HCT116 (cell line): ENCODE measurements around the gene TAPT1. TPM values are rescaled to one million over a fixed set of nuclear protein-coding genes. Genes with fewer than 3 reads are reported as not detected.

Experiments
- ATAC-seq: fragments of 200-7000 bp; cut with Tn5 transposase; 2 replicates; pipeline ENCODE4 v1.9.1; 2020; ENCODE audit warnings: mild to moderate bottlenecking, moderate library complexity
- BruUV-seq: library from RNA; stranded (reverse); fragments of 400-500 nt; replicated peaks from 2 replicates; lab custom pipeline; 2021; lab: Mats Ljungman, UMichigan
- CTCF ChIA-PET: fragments of 300-600 bp; sonication (Branson Sonifier 250); formaldehyde crosslinking; loops from one replicate; lab custom pipeline; 2021; ENCODE audit warnings: antibody characterized with exemption; lab: Charles Lee
- POLR2A ChIA-PET: fragments of 300-600, 350-600 bp; sonication (Branson Sonifier 250); formaldehyde crosslinking; loops from one replicate; lab custom pipeline; 2021; ENCODE audit warnings: antibody characterized with exemption; lab: Charles Lee
- RAD21 ChIA-PET, 2 experiments: fragments of 300-600 bp; sonication (Branson Sonifier 250); formaldehyde crosslinking; loops; one replicate each; lab custom pipeline; 2023; ENCODE audit warnings: low total read pairs in 2 of 2; ENCODE audit not compliant: uncharacterized antibody in 2 of 2, unreplicated experiment in 2 of 2, low non-redundant PET in 1 of 2; lab: Charles Lee
- DNase-seq: peaks from one replicate; pipeline ENCODE4 v3.0.0-alpha.2; 2010; ENCODE audit warnings: low read depth, low spot score
- H2AFZ ChIP-seq: fragments of 200-600 bp; shearing (Covaris generic), sonication (generic); 2 replicates; pipeline ENCODE4 v1.6.1; 2017; ENCODE audit warnings: low read depth, mixed run types, mixed read lengths, antibody characterized with exemption, low read length; ENCODE audit not compliant: poor library complexity, severe bottlenecking
- H3K27ac ChIP-seq: 2 replicates; pipeline ENCODE4 v1.5.1; 2012; ENCODE audit warnings: low read depth, low read length
- H3K27me3 ChIP-seq: fragments of 200-600 bp; sonication (generic); 2 replicates; pipeline ENCODE4 v1.6.1; 2016; ENCODE audit warnings: mixed run types, low read length, mixed read lengths; ENCODE audit not compliant: insufficient read depth
- H3K36me3 ChIP-seq, 2 experiments: fragments of 200-500 bp in 1 of 2; fragments of 200-600 bp in 1 of 2; sonication (Bioruptor generic) in 1 of 2; sonication (generic) in 1 of 2; 2 replicates each; pipeline versions ENCODE4 v1.5.1 to v1.6.1; 2014 to 2016; ENCODE audit warnings: low read length in 2 of 2, inconsistent platforms in 1 of 2, mixed read lengths in 1 of 2, mixed run types in 1 of 2; ENCODE audit not compliant: insufficient read depth in 2 of 2, control insufficient read depth in 1 of 2
- H3K4me1 ChIP-seq, 2 experiments: fragments of 200-600 bp in 1 of 2; sonication (generic) in 1 of 2; 2 replicates each; pipeline versions ENCODE4 v1.5.1 to v1.6.1; 2012 to 2017; ENCODE audit warnings: low read length in 2 of 2, inconsistent platforms in 1 of 2, mild to moderate bottlenecking in 1 of 2, mixed read lengths in 1 of 2, mixed run types in 1 of 2, moderate library complexity in 1 of 2; ENCODE audit not compliant: insufficient read depth in 2 of 2, control insufficient read depth in 1 of 2
- H3K4me2 ChIP-seq: fragments of 200-600 bp; sonication (generic); 2 replicates; pipeline ENCODE4 v1.6.1; 2017; ENCODE audit warnings: mixed run types, low read length, mixed read lengths
- H3K4me3 ChIP-seq, 2 experiments: fragments of 200-600 bp in 1 of 2; sonication (generic) in 1 of 2; replicated peaks in 1 of 2; 2 replicates each; pipeline ENCODE4 v1.5.1; 2011 to 2016; ENCODE audit warnings: low read length in 2 of 2, control low read depth in 1 of 2, low read depth in 1 of 2, mild to moderate bottlenecking in 1 of 2, mixed read lengths in 1 of 2, mixed run types in 1 of 2
- H3K79me2 ChIP-seq: fragments of 200-600 bp; sonication (generic); 2 replicates; pipeline ENCODE4 v1.6.1; 2017; ENCODE audit warnings: mild to moderate bottlenecking, mixed run types, low read length, moderate library complexity, mixed read lengths; ENCODE audit not compliant: insufficient read depth
- H3K9ac ChIP-seq: fragments of 200-600 bp; sonication (generic); 2 replicates; pipeline ENCODE4 v1.6.1; 2016; ENCODE audit warnings: low read length, mixed read lengths
- H3K9me2 ChIP-seq: fragments of 200-600 bp; sonication (generic), shearing (Covaris generic); 2 replicates; pipeline ENCODE4 v1.6.1; 2017; ENCODE audit warnings: mixed run types, mild to moderate bottlenecking, moderate library complexity; ENCODE audit not compliant: insufficient read depth
- H3K9me3 ChIP-seq, 2 experiments: fragments of 200-500 bp in 1 of 2; fragments of 200-600 bp in 1 of 2; sonication (Bioruptor generic) in 1 of 2; sonication (generic) in 1 of 2; 2 replicates each; pipeline ENCODE4 v1.6.1; 2014 to 2017; ENCODE audit warnings: low read length in 2 of 2, mixed read lengths in 2 of 2, inconsistent platforms in 1 of 2, low read depth in 1 of 2, mild to moderate bottlenecking in 1 of 2, mixed run types in 1 of 2, moderate library complexity in 1 of 2; ENCODE audit not compliant: control insufficient read depth in 1 of 2, insufficient read depth in 1 of 2
- H4K20me1 ChIP-seq: fragments of 200-600 bp; sonication (generic), shearing (Covaris generic); 2 replicates; pipeline ENCODE4 v1.6.1; 2017; ENCODE audit warnings: mixed run types, mild to moderate bottlenecking, moderate library complexity; ENCODE audit not compliant: insufficient read depth
- CBX3 ChIP-seq: IDR thresholded peaks from 2 replicates; pipeline ENCODE4 v1.6.1; 2012; ENCODE audit warnings: low read depth
- EZH2 ChIP-seq: fragments of 200-600 bp; sonication (generic); IDR thresholded peaks from 2 replicates; pipeline ENCODE4 v1.6.1; 2017; ENCODE audit warnings: antibody characterized with exemption, mixed run types
- EZH2phosphoT487 ChIP-seq: fragments of 200-600 bp; IDR thresholded peaks from 2 replicates; pipeline ENCODE4 v1.6.1; 2018; ENCODE audit warnings: antibody characterized with exemption, borderline replicate concordance
- JUND ChIP-seq: IDR thresholded peaks from 2 replicates; pipeline ENCODE4 v1.6.1; 2012
- SP1 ChIP-seq: IDR thresholded peaks from 2 replicates; pipeline ENCODE4 v1.6.1; 2012; ENCODE audit warnings: low read depth
- SRF ChIP-seq: IDR thresholded peaks from 2 replicates; pipeline ENCODE4 v1.6.1; 2012; ENCODE audit warnings: low read depth
- TCF7L2 ChIP-seq: IDR thresholded peaks from 2 replicates; pipeline ENCODE4 v1.7.0; 2011; ENCODE audit warnings: borderline replicate concordance, inconsistent platforms; ENCODE audit not compliant: insufficient read depth, insufficient read length; ENCODE audit errors: extremely low read depth
- YY1 ChIP-seq: IDR thresholded peaks from 2 replicates; pipeline ENCODE4 v1.6.1; 2011; ENCODE audit warnings: low read length, low read depth, moderate library complexity, mild to moderate bottlenecking; ENCODE audit not compliant: insufficient replicate concordance; ENCODE audit errors: extremely low read depth
- ZFX ChIP-seq: fragments of 450-650 bp; IDR thresholded peaks from 2 replicates; pipeline ENCODE4 v1.6.1; 2017
- intact Hi-C: fragments of 100-400 bp; cut with micrococcal nuclease; formaldehyde crosslinking; loops from 2 replicates; pipeline ENCODE4 v1.10.0; 2022
- total RNA-seq: library from RNA; stranded (reverse); gene quantifications from one replicate; pipeline ENCODE4 v1.2.1, GENCODE V29; 2021; ENCODE audit not compliant: unreplicated experiment
- TF ChIP-seq, protein P1 (sequence below): IDR thresholded peaks from 2 replicates; pipeline ENCODE4 v1.6.1; 2012
- TF ChIP-seq, protein P2 (sequence below): IDR thresholded peaks from 2 replicates; pipeline ENCODE4 v1.6.1; 2011; ENCODE audit warnings: mild to moderate bottlenecking, low read length, moderate library complexity; ENCODE audit not compliant: insufficient replicate concordance; ENCODE audit errors: extremely low read depth
- TF ChIP-seq, protein P3 (sequence below), 3 experiments: fragments of 200-600 bp in 1 of 3; sonication (generic) in 1 of 3; IDR thresholded peaks in 2 of 3; conservative IDR thresholded peaks in 1 of 3; 2 replicates each; pipeline ENCODE4 v1.5.1; 2012 to 2017; ENCODE audit warnings: low read depth in 2 of 3, low read length in 2 of 3, antibody characterized with exemption in 1 of 3, borderline replicate concordance in 1 of 3, control low read depth in 1 of 3, mild to moderate bottlenecking in 1 of 3, mixed read lengths in 1 of 3, mixed run types in 1 of 3, moderate library complexity in 1 of 3; ENCODE audit not compliant: insufficient read depth in 1 of 3

TAPT1 gene
- total RNA-seq, 1 experiment from 2014 or later, result 11.7 TPM

DNA sequence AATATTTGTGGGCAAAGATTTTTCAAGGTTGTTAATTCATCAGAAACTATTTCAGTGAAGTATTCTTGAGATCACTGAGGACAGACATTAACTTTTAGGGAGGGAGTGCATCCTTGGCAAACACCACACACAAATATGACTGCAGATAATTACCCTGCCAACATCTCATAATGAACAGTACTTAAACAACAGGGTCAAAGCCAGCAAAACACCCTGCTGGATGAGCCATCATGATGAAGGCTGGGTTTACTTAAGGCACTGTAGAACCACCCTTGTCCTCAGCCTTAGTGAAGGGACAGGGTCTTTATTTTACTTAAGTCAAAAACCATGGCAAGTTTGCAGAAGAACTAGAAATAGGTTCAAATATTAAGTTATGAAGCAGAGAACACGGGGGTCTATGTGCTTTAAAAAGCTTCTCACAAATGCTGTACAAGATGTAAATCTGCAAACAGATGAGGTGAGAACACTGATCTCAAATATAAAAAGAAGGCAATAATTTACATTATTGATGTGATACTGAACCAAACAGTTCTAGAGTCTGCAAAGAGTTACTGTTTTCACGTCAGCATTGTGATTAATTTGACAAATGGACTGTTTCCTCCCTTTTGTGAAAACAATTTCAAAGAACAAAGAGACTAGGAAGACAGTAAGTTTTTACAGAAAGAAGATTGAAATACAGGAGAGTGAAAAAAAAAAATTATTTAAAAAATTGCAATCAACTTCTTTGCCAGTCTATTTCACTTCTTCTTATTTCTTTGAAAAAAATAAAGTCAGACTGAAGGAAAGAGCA, 28.2 kb downstream of the TAPT1 start:
- H3K9ac ChIP-seq, result no peak overlapping the region
- H3K4me1 ChIP-seq, result peaks cover 7 to 9% of the 10 kb centered on the region in 2 experiments; a peak in 3 of 4 replicates
- 0 out of 2 replicates have a peak, but pooled peaks cover 3% of the 10 kb centered on the region for H3K9me2 ChIP-seq
- no peaks in the 10 kb centered on the region for H3K9me3 ChIP-seq
- ATAC-seq, result no peak
- no peak for TF ChIP-seq SRF
- no peak for TF ChIP-seq ZFX
- TF ChIP-seq, protein P1, sequence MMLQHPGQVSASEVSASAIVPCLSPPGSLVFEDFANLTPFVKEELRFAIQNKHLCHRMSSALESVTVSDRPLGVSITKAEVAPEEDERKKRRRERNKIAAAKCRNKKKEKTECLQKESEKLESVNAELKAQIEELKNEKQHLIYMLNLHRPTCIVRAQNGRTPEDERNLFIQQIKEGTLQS, result no peak
- TF ChIP-seq JUND, result no peak
- TF ChIP-seq CBX3, result no peak
- TF ChIP-seq TCF7L2, result no peak
- TF ChIP-seq EZH2, result no peak
- no peak for TF ChIP-seq YY1
- TF ChIP-seq EZH2phosphoT487, result no peak
- TF ChIP-seq, protein P2, sequence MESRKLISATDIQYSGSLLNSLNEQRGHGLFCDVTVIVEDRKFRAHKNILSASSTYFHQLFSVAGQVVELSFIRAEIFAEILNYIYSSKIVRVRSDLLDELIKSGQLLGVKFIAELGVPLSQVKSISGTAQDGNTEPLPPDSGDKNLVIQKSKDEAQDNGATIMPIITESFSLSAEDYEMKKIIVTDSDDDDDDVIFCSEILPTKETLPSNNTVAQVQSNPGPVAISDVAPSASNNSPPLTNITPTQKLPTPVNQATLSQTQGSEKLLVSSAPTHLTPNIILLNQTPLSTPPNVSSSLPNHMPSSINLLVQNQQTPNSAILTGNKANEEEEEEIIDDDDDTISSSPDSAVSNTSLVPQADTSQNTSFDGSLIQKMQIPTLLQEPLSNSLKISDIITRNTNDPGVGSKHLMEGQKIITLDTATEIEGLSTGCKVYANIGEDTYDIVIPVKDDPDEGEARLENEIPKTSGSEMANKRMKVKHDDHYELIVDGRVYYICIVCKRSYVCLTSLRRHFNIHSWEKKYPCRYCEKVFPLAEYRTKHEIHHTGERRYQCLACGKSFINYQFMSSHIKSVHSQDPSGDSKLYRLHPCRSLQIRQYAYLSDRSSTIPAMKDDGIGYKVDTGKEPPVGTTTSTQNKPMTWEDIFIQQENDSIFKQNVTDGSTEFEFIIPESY, result no peak
- TF ChIP-seq, protein P3, sequence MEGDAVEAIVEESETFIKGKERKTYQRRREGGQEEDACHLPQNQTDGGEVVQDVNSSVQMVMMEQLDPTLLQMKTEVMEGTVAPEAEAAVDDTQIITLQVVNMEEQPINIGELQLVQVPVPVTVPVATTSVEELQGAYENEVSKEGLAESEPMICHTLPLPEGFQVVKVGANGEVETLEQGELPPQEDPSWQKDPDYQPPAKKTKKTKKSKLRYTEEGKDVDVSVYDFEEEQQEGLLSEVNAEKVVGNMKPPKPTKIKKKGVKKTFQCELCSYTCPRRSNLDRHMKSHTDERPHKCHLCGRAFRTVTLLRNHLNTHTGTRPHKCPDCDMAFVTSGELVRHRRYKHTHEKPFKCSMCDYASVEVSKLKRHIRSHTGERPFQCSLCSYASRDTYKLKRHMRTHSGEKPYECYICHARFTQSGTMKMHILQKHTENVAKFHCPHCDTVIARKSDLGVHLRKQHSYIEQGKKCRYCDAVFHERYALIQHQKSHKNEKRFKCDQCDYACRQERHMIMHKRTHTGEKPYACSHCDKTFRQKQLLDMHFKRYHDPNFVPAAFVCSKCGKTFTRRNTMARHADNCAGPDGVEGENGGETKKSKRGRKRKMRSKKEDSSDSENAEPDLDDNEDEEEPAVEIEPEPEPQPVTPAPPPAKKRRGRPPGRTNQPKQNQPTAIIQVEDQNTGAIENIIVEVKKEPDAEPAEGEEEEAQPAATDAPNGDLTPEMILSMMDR (IDR thresholded peaks at IDR 0.05 in 2 of 3, conservative IDR thresholded peaks at IDR 0.05 in 1 of 3; ENCODE audit: borderline replicate concordance in 1 of 3, insufficient read depth in 1 of 3, low read depth in 2 of 3, low read length in 2 of 3), result no peak
- TF ChIP-seq SP1, result no peak
- no peak overlapping the region for H3K27ac ChIP-seq
- ChIA-PET CTCF (interaction anchor here (1.6 to 1.9 kb wide), 4 partner anchors 10 to 170 kb away, joined by 6 to 13 read pairs (median 10); no protein-coding TSS in a partner anchor), RAD21 (no interaction called here), POLR2A (no interaction called here)
- intact Hi-C loops, result loop anchor here (5.0 kb wide), 1 partner anchor 391 kb away; no protein-coding TSS in a partner anchor
- H3K36me3 ChIP-seq, result no peaks in the 10 kb centered on the region
- no peak for DNase-seq
- H2AFZ ChIP-seq, result no peak overlapping the region
- H3K4me2 ChIP-seq, result no peak overlapping the region
- no peaks in the 10 kb centered on the region for H4K20me1 ChIP-seq
- H3K79me2 ChIP-seq, result no peaks in the 10 kb centered on the region
- H3K27me3 ChIP-seq, result no peaks in the 10 kb centered on the region
- BruUV-seq, result no TSS peak
- no peak overlapping the region for H3K4me3 ChIP-seq
